Activated T-cell treated with anti-CD3 and anti-CD28 coated beads for 4 hours (primary cell): ENCODE measurements around the gene ADISSP.

Experiments used
- DNase-seq: peaks from one replicate; pipeline ENCODE4 v3.0.0-alpha.2; 2020

The ADISSP gene

DNA sequence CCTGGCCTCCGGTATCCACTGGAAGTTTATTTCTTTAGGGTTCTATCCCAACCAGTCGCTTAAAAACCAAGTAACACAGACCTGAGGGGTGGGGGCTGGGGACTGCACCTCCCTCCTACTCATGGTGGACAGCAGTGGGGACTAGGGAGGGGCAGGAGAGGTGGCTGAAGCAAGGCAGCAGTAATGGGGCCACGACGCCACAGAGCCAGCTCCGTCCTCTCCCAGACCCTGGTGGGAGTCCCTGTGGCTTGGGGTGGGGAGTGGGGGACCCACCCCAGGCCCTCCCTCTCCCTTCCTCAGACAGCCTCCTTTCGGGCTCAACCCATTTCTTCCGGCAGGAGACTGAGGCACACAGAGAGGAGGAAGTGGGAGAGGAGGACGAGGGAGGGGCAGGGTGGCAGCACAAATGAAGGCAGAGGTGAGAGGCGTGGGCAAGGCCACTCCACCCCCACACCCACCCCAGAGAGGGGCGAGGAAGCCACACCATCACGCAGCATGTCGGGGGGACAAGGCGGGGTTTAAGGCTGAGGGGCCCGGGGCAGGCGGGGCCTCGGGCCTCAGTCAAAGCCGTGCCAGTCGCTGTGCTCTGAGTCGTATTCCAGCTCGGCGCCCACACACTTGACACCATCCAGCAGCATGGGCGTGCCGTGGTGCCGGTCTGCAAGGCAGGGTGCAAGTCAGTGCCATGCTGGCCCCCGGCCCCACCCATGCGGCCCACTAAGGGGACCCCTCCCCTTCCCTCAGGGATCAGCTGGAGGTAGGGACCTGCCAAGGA, 13.9 kb downstream of the ADISSP start:
- DNase-seq, result no peak

DNA sequence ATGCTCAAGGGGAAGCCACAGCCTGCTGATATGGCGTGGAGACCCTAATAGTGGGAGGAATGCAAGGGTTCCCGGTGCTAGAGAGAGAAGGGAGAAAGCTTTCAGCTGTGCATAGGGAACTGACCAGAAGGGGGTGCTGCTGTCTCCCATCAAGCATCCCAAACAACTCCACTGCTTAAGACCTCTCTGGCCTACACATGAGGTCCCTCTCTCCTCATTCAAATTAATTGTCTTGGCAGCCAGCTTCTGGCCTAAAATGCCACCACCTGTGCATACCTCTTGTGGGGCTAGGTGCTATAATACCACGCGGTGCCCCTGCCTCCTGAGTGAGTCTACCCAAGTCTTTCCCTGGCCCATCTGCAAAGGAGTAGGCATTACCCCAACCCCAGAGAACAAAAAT, 14.5 kb downstream of the ADISSP start:
- DNase-seq, result peak; percentile 57

GRCh38 chr20:3752386-3752759, 15.2 kb downstream of the ADISSP start:
- no peak for DNase-seq

DNA sequence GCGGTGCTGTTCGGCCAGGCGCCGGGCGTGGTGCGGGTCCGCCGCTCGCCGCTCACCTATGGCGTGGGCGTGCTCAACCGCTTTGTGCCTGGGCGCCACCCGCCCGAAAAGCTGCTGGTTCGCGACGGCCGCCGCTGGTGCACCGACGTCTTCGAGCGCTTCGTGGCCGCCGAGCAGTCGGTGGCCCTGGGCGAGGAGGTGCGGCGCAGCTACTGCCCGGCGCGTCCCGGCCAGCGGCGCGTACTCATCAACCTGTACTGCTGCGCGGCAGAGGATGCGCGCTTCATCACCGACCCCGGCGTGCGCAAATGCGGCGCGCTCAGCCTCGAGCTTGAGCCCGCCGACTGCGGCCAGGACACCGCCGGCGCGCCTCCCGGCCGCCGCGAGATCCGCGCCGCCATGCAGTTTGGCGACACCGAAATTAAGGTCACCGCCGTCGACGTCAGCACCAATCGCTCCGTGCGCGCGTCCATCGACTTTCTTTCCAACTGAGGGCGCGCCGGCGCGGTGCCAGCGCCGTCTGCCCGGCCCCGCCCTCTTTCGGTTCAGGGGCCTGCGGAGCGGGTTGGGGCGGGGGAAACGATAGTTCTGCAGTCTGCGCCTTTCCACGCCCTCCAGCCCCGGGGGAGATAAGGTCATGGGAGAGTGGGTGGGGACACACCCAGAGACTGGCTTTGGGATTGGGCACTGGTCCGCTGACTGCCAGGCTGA, 15.7 kb downstream of the ADISSP start:
- no peak for DNase-seq

DNA sequence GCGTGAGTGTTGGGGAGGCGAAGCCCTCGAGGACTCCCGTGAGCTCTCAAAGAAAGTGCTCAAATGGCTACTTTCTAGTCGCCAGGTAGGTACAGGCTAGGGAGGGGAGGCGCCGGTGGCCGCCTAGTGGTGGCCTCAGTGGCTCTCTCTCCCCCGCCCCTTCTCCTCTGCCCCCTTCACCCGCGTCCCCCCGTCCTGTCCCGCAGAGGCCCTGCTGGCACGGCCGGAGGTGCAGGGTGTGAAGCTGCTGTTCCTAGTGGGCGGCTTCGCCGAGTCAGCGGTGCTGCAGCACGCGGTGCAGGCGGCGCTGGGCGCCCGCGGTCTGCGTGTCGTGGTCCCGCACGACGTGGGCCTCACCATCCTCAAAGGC, 16.3 kb downstream of the ADISSP start:
- DNase-seq, result no peak

GRCh38 chr20:3749689-3750531, 17.6 kb downstream of the ADISSP start:
- no peak for DNase-seq

DNA sequence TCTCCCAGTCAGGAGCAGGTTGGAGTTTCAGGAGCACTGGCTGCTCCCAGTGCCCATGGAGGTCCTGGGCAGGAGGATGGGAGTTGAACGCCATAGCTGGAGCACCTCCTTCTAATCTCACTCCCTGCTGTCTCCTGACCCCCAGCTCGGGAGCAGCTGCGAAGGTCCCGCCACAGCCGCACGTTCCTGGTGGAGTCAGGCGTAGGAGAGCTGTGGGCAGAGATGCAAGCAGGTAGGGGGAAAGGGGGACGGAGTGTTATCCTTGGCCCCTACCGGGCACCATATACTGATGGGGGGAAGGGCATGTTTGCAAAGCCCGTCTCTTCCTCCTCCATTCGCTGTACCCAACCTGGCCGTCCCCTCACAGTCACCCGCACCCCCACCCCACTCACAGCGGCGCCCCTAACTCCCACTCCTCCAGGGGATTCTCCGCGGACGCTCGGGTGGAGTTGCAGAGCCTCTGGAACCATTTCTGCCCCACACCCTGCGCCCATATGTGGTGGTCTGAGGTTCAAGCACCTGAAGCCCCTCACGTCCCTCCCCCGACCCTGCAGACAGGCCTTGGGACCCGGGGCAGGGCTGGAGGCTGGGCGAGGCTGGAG, 18.4 kb downstream of the ADISSP start:
- DNase-seq, result no peak

- DNase-seq, result no peak
Measured at GRCh38 chr20:3748073-3748472, 19.5 kb downstream of the ADISSP start.

GRCh38 chr20:3747471-3747870, 20.1 kb downstream of the ADISSP start:
- no peak for DNase-seq

GRCh38 chr20:3745686-3746173, 21.8 kb downstream of the ADISSP start:
- no peak for DNase-seq

DNA sequence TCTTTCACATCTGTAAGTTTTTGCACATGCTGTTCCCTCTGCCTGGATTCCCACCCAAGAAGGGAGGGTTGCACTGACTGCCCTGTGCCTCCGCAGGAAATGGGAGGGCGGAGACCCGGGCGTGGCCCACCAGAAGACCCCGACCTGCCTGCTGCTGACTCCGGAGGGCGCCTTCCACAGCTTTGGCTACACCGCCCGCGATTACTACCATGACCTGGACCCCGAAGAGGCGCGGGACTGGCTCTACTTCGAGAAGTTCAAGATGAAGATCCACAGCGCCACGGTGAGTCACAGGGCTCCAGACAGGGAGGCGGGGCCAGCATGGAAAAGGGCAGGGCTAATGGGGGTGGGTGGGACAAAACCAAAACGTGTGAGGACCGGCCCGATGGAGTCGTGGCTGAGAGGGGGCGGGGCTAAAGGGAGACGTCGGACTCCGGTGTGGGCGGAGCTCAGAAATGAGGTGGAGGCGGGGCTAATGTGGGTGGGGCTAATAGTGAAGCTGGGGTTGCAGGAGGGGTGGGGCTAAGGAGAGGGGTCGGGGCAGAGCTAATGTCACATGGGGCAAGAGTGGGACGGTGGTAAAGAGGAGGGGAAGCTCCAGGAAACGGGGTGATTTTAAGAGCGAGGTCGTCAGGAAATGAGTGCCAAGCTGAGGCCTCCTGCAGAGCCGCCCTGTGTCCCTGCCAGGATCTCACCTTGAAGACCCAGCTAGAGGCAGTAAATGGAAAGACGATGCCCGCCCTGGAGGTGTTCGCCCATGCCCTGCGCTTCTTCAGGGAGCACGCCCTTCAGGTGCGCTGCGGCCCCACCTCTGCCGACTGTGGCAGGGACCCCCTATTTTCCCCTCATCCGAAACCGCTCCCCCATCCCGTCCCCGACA, 22.5 kb downstream of the ADISSP start:
- DNase-seq, result peak; percentile 69

- DNase-seq, result no peak
Measured at GRCh38 chr20:3744037-3744436, 23.5 kb downstream of the ADISSP start.

DNA sequence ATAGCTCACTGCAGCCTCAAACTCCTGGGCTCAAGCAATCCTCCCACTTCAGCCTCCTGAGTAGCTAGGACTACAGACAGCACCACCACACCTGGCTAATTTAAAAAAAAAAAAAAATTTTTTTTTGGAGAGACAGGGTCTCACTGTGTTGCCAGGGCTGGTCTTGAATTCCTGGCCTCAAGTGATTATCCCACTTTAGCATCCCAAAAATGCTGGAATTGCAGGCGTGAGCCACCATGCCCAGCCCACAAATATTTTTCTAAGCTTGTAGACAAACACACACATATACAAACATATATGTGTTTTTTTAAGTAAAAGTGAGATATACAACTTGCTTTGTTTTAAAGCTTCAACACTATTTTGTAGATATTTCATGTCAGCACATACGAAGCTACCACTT, 24.3 kb downstream of the ADISSP start:
- DNase-seq, result no peak

DNA sequence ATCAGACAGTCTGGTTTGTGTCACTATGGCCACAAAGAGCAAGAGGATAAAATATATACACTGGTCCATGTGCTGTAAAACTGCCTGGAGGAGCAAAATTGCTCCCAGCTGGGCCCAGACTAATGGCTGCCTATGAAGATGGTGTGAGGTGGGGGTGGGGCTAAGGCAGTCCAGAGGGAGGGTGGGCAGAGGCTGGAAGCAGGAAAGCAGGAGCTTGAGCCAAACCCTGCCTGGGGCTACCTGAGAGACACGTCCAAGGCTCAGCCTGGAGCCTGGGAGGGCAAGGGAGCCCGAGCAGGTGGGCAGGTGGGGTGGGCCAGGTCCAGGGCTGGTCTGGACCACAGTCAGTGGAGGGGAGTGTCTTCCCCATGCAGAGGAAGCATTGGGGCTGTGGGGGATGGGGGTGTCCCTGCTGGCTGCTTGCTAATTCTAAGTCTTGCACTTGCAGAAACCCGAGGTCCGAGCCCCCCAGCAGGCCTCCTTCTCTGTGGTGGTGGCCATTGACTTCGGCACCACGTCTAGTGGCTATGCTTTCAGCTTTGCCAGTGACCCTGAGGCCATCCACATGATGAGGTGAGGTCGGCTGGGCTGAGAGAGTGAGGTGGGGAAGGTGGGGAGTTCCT, 25.6 kb downstream of the ADISSP start:
- DNase-seq, result no peak

GRCh38 chr20:3740615-3741301, 26.8 kb downstream of the ADISSP start:
- DNase-seq, result no peak

DNA sequence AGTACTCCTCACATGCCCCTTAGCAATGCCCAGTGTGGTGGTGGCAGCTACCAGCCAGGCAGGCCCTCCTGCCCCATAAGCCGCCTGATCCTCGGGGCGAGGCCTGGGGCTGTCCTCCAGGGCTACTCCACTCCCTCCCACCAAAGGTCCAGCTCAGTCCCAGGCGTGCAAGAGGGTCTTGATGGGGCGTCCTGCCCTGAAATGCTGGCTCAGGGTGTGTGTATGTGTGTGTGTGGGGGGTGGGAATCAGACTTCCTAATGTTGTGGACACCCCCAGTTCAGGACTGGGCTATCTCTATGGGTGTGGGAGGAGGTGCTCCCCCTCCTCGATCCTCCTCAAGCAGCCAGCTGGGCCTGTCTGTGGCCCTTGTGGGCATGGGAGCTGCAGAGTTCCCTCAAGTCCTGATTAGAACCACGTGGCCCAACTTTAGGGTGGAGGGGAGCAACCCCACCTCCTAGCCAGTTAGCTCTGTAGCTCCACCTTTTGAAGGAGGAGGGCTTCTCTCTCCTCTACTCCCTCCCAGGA, 27.6 kb downstream of the ADISSP start:
- DNase-seq, result no peak

DNA sequence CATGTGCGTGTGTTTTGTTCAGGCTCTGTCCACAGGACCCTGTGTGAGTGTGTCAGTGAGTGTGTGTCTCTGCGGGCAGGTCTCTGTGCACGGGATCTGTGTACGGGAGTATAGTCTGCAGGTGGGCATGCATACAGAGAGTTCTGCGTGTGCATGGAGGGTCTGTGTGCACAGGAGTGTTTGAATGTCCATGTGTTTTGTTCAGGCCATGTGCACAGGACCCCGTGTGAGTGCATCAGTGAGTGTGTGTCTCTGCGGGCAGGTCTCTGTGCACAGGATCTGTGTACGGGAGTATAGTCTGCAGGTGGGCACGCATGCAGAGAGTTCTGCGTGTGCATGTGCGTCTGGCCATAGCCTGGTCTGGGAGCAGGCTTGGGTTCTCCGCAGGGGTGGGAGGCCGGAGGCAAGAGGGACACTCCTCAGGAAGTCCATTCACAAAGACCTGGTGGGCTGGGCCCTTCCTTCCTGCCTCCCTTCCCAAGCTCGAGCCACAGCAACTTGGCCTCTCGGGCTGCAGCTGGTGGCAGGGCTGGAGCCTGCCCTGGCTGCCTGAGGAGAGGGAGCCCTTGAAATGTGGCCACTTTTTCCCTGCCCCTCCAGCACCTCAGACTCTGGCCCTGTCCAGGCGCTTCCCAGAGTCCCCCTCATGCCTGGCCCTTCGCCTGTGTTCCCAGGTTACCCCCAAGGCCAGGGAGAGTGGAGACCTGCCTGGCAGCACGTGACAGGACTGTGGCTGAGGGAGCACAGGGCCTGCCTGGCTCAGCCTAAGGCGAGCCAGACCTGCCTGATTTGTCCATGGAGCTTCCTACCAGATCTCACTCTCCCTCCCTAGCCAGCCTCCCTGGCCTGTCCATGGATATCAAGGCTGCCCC, 28.3 kb downstream of the ADISSP start:
- DNase-seq, result no peak

DNA sequence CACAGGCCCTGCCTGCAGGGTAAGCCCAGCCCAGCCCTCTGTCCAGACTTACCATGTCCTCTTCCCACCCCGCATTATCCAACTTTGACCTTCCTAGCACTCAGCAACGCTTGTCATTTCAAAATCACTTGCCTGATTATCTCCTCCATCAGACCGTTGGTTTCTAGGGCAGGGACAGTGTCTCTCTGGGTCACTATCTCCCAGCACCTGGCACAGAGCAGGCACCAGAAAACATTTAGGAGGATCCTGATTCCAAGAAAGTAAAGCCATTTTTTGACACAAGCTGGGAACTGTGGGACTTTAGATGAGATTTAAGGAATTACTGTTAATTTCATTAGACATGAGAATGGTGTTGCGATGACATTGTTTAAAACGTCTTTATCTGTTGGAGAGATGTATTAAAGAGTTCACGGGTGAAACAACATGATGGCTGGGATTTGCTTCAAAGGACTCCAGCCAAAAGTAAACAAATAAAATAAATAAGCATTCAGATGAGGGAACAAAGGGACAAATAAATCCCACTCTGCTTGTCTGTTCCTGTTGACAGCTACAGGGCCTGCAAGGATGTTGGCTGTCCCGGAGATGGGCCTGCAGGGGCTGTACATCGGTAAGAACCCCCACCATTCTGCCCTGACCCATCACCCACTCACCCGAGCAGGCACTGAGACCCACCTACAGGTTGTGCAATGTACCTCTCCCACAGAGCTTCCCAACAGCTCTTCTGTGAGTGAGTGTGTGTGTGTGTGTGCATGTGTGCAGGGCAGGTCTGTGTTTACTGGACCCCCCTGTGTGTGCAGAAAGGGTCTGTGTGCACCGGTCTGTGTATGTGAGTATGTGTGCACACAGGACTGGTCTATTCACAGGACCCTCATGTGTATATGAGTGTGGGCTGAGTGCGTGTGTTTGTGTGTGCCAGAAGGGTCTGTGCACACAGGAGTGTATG, 29.2 kb downstream of the ADISSP start:
- DNase-seq, result no peak

GRCh38 chr20:3735768-3736167, 31.8 kb downstream of the ADISSP start:
- DNase-seq, result no peak
